Neuronal stem cell (in vitro differentiated cells): ENCODE measurements around the gene RALGAPA2. TPM values are rescaled to one million over a fixed set of nuclear protein-coding genes. Genes with fewer than 3 reads are reported as not detected.

Source experiments
- DNase-seq: peaks from one replicate; pipeline ENCODE4 v3.0.0-alpha.2; 2013; ENCODE audit warnings: low spot score
- H2AFZ ChIP-seq: one replicate; pipeline ENCODE4 v1.6.1; 2013; ENCODE audit warnings: mild to moderate bottlenecking, low read length, inconsistent platforms
- H2AK5ac ChIP-seq: 2 replicates; pipeline ENCODE4 v1.6.1; 2013; ENCODE audit warnings: low read depth, mild to moderate bottlenecking, inconsistent platforms, low read length, moderate library complexity, mixed read lengths
- H2BK120ac ChIP-seq: 2 replicates; pipeline ENCODE4 v1.6.1; 2013; ENCODE audit warnings: low read depth, mild to moderate bottlenecking, inconsistent platforms, low read length, moderate library complexity, mixed read lengths
- H2BK12ac ChIP-seq: one replicate; pipeline ENCODE4 v1.6.1; 2013; ENCODE audit warnings: low read length, inconsistent platforms
- H2BK15ac ChIP-seq: 2 replicates; pipeline ENCODE4 v1.6.1; 2013; ENCODE audit warnings: mild to moderate bottlenecking, low read length, inconsistent platforms, mixed read lengths
- H2BK5ac ChIP-seq: one replicate; pipeline ENCODE4 v1.6.1; 2013; ENCODE audit warnings: inconsistent platforms, mild to moderate bottlenecking, low read length, moderate library complexity
- H3K14ac ChIP-seq: one replicate; pipeline ENCODE4 v1.6.1; 2013; ENCODE audit warnings: low read length, inconsistent platforms
- H3K18ac ChIP-seq: 2 replicates; pipeline ENCODE4 v1.6.1; 2013; ENCODE audit warnings: low read length, inconsistent platforms
- H3K23ac ChIP-seq: 2 replicates; pipeline ENCODE4 v1.6.1; 2013; ENCODE audit warnings: low read depth, mild to moderate bottlenecking, mixed read lengths, low read length, inconsistent platforms; ENCODE audit not compliant: poor library complexity
- H3K27ac ChIP-seq: replicated peaks from 3 replicates; pipeline ENCODE4 v1.5.1; 2013; ENCODE audit warnings: low read length, inconsistent platforms
- H3K27me3 ChIP-seq, 3 experiments: 2 replicates each; pipeline ENCODE4 v1.6.1; 2013; ENCODE audit warnings: low read length in 3 of 3, mild to moderate bottlenecking in 2 of 3, inconsistent platforms in 1 of 3, low read depth in 1 of 3, mixed read lengths in 1 of 3, moderate library complexity in 1 of 3; ENCODE audit not compliant: control insufficient read depth in 3 of 3, insufficient read depth in 3 of 3
- H3K36me3 ChIP-seq, 2 donors: replicated peaks in 1 of 2; 2 replicates each; pipeline ENCODE4 v1.6.1; 2013; ENCODE audit warnings: low read length in 2 of 2; ENCODE audit not compliant: control insufficient read depth in 2 of 2, insufficient read depth in 2 of 2
- H3K4ac ChIP-seq: 2 replicates; pipeline ENCODE4 v1.6.1; 2013; ENCODE audit warnings: inconsistent platforms, mild to moderate bottlenecking, low read length, moderate library complexity
- H3K4me1 ChIP-seq, 2 donors: 1 replicate in 1 of 2; 2 replicates in 1 of 2; pipeline ENCODE4 v1.6.1; 2013; ENCODE audit warnings: low read length in 2 of 2, low read depth in 1 of 2; ENCODE audit not compliant: control insufficient read depth in 2 of 2, insufficient read depth in 1 of 2
- H3K4me2 ChIP-seq: one replicate; pipeline ENCODE4 v1.6.1; 2013; ENCODE audit warnings: mild to moderate bottlenecking, low read length, inconsistent platforms; ENCODE audit not compliant: insufficient read depth, poor library complexity, severe bottlenecking
- H3K4me3 ChIP-seq, 2 donors: 2 replicates each; pipeline ENCODE4 v1.5.1; 2013; ENCODE audit warnings: low read length in 2 of 2, mild to moderate bottlenecking in 2 of 2, inconsistent platforms in 1 of 2, moderate library complexity in 1 of 2
- H3K79me1 ChIP-seq: one replicate; pipeline ENCODE4 v1.6.1; 2013; ENCODE audit warnings: low read depth, mild to moderate bottlenecking, inconsistent platforms, low read length, moderate library complexity
- H3K9ac ChIP-seq: one replicate; pipeline ENCODE4 v1.6.1; 2013; ENCODE audit warnings: mild to moderate bottlenecking, low read depth, low read length, inconsistent platforms; ENCODE audit not compliant: poor library complexity
- H3K9me3 ChIP-seq, 2 donors: replicated peaks in 1 of 2; 2 replicates each; pipeline versions ENCODE3 to v1.6.1; 2013; ENCODE audit warnings: low read length in 2 of 2, mild to moderate bottlenecking in 2 of 2, inconsistent platforms in 1 of 2, low read depth in 1 of 2, mixed read lengths in 1 of 2, moderate library complexity in 1 of 2; ENCODE audit not compliant: control insufficient read depth in 2 of 2, insufficient read depth in 1 of 2
- H4K8ac ChIP-seq: one replicate; pipeline ENCODE4 v1.6.1; 2013; ENCODE audit warnings: low read depth, mild to moderate bottlenecking, inconsistent platforms, low read length, moderate library complexity
- H4K91ac ChIP-seq: one replicate; pipeline ENCODE4 v1.6.1; 2013; ENCODE audit warnings: low read length, low read depth, mild to moderate bottlenecking, inconsistent platforms; ENCODE audit not compliant: poor library complexity
- WGBS, 2 donors: extraction: QIAGEN DNeasy Blood & Tissue Kit; methylation state at CpG; one replicate each; pipeline ENCODE4 v1.1.7; 2013; ENCODE audit warnings: missing lambda C conversion rate in 2 of 2, mixed read lengths in 1 of 2; ENCODE audit not compliant: insufficient read length in 2 of 2, insufficient replicate concordance in 1 of 2; ENCODE audit errors: extremely low coverage in 2 of 2; 5-methylcytosine and 5-hydroxymethylcytosine counted together
- small RNA-seq: library from polyadenylated mRNA; stranded (forward); fragments of <200 nt; extraction: miRNeasy Mini kit (QIAGEN cat#:217004); gene quantifications from one replicate; pipeline ENCODE3, GENCODE V24; 2013; ENCODE audit not compliant: insufficient read depth

The RALGAPA2 gene

DNA sequence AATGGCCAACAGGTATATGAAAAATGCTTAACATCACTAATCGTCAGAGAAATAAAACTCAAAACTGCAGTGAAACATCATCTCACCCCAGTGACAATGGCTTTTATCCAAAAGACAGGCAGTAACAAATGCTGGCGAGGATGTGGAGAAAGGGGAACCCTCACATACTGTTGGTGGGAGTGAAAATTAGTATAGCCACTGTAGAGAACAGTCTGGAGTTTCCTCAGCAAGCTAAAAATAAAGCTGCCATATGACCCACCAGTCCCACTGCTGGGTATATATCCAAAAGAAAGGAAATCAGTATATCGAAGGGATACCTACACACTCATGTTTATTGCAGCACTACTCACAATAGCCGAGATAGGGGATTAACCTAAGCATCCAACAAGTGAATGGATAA lies 368.0 kb downstream of the RALGAPA2 start:
- Histone ChIP-seq H2AFZ (no peak overlapping the region), H4K91ac (no peak overlapping the region), H3K27ac (no peak overlapping the region), H3K4ac (no peak overlapping the region), H3K14ac (no peak overlapping the region), H2BK120ac (no peak overlapping the region), H3K23ac (no peak overlapping the region), H2AK5ac (no peak overlapping the region), H3K79me1 (no peaks in the 10 kb centered on the region), H3K9me3 (no peaks in the 10 kb centered on the region), H3K9ac (no peak overlapping the region), H2BK15ac (no peak overlapping the region), H3K27me3 (peaks cover 0 to 12% (median 0%) of the 10 kb centered on the region in 3 experiments), H4K8ac (no peak overlapping the region), H3K18ac (no peak overlapping the region), H3K4me2 (no peak overlapping the region), H3K4me1 (no peaks in the 10 kb centered on the region), H2BK5ac (no peak overlapping the region), H3K36me3 (no peaks in the 10 kb centered on the region), H3K4me3 (no peak overlapping the region), H2BK12ac (no peak overlapping the region)
- no peak for DNase-seq
- no CpG with 5 or more reads among the region's 4 CpGs for WGBS, 2 donors

DNA sequence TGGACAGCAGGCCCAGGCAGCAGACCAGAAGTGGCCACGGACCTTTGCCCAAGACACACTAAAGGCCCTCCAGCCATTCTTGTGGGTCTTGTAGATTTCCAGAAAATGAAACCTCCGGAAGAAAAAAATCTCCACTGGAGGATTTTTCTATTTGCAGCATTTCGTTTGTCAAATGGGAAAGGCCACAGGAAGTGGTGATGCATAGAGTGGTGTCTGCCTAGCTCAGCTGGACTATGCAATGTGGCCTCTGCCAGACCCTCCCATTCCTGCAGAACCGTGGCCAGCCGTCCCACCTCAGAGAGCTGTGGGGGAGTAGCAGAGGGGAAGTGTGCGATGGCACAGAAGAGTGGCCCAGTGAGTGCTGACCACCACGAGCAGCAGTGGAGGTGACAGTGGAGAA lies 368.5 kb downstream of the RALGAPA2 start:
- no peak overlapping the region for H3K23ac ChIP-seq
- no CpG with 5 or more reads among the region's 7 CpGs for WGBS, 2 donors

More for the DNA sequence above, 368.5 kb downstream of the RALGAPA2 start:
- Histone ChIP-seq H3K36me3 (no peaks in the 10 kb centered on the region), H2AK5ac (no peak overlapping the region), H3K14ac (no peak overlapping the region), H3K27me3 (peaks cover 0 to 12% (median 0%) of the 10 kb centered on the region in 3 experiments), H3K27ac (no peak overlapping the region), H3K4ac (no peak overlapping the region), H2AFZ (no peak overlapping the region), H2BK5ac (no peak overlapping the region), H3K9me3 (no peaks in the 10 kb centered on the region), H3K4me3 (no peak overlapping the region), H3K79me1 (no peaks in the 10 kb centered on the region), H3K18ac (no peak overlapping the region), H3K4me2 (no peak overlapping the region), H2BK120ac (no peak overlapping the region), H2BK12ac (no peak overlapping the region), H4K91ac (no peak overlapping the region), H3K9ac (no peak overlapping the region), H4K8ac (no peak overlapping the region), H2BK15ac (no peak overlapping the region), H3K4me1 (no peaks in the 10 kb centered on the region)
- DNase-seq = no peak

Small RNA genes within 50 kb of the gene (small RNA-seq; reads per million reads assigned to genes)
- gene EIF4E2P1 (not detected), gene RN7SL607P (not detected)
